NCI-H1048 (cell line): ENCODE measurements around the gene BARX1.
"Not testable (repeated sequence)": the region's sequence is repeated elsewhere in the genome, so short reads cannot be mapped to it uniquely, and the experiment has no call there.

Source experiments
- DNase-seq: peaks from one replicate; lab custom pipeline; 2025; lab: John Stamatoyannopoulos, UW

Gene BARX1, protein sequence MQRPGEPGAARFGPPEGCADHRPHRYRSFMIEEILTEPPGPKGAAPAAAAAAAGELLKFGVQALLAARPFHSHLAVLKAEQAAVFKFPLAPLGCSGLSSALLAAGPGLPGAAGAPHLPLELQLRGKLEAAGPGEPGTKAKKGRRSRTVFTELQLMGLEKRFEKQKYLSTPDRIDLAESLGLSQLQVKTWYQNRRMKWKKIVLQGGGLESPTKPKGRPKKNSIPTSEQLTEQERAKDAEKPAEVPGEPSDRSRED

DNA sequence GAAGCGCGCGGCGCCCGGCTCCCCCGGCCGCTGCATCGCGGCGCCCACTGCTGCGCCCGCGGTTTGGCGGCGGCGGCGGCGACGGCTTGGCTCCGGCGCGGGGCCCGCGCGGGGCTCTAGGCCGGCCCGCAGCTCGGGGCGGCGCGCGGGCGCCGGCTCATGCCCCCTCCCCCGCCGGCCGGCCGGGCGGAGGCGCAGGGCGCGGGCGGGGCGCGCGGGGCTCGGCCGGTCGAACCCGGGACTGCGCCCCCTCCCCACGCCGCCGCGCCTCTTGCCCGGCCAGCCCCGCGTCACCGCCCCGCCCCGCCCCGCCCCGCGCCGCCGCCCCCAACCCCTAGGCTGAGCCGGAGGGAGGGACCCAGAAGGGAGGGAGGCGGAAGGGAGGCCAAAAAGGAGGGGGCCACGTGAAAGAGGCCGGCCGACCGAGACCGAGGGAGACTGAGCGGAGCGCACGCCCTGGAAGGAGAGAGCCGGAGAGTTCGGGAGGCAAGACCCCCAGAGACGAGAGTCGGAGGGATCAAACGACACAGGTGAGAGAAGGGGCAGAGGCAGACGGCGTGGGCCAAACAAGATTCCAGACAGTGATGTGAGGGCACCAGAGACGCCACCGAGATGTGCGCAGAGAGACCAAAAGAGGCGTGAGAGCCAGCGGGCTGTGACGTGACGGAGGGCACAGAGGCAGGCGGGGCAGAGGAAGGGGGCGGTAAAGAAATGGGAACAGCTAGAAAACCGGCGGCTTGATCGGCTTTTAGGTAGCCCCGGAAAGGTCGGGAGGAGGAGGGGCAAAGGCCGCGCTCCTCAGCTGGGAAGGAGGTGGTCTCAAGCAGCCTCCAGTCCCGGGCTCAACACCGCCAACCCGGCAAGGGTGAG lies at the start of gene BARX1:
BARX1 (minus strand) TSS at position 245 of the 870 bp plus-strand sequence; CDS start at position 36, 209 bp downstream.
- no peak for DNase-seq

DNA sequence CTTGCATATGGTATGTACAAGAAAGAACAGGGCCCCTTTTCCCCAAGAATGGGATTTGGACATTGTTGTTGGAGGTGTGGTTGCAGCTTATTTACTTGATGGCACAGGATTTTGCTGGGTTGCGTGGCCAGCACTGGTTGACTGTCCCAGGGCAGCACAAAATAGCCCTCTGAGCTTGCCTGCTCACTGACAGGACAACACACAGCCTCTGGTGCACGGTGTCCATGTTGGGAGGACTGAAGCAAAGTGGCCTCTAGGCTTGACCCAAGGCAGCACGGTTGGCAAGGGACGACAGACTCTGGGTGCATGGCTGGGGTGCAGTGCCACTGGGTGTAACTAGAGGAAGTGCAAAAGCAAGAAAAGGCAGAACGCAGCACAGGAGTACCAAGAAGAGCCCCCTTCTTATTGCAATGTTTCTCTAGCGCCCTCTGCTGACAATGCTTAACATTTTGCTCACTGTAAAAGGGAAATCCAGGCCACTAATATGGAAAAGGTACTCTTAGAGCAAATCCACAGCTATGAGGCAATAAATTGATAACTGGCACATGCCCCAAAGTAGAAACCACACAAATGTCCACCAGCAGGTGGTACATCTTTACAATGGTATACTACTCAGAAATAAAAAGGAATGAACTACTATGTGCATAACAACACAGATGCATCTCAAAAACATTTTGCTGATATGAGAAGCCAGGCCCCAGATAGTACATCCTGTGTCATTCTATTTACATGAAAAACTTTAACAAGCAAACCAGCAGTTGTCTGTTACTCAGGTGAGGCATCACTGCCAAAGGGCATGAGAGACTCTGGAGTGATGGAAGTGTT lies 47.4 kb upstream of the BARX1 start:
- peak; percentile 20 for DNase-seq

DNA sequence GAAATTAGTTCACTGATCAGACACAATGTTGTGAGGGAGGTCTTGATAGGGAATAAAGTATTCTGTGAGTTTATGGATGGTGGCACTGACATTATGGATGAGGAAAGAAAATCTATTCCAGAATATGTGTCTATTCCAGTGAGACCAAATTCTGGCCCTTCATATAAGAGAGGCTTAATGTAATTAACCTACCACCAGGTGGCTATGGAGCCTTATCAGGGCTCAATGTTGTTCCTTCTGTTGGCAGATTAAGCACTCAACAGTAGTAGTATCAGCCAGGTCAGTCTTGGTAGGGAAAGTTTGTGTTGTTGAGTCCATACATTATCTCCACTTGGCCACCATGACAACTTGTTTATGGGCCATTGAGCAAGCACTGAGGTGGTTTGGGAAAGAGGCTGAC lies 41.7 kb upstream of the BARX1 start:
- DNase-seq, result no peak

DNA sequence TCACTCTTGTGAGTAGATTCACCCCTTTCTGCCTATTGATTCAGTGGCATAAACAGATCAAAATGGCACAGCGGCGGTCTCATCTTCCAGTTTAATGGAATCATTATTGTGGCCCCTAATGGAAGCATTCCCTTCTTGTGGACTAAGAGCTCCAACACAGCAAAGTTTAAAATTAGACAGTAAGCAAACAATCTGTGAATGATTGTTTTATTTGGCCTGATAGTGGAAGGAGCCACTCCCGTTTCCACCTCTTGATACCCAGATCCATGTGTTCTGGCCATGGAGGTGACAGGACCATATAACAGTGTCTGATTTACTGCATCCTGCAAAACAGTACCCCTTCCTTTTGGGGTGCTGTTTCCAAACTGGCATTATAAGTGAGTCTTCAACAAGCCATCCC lies 41.2 kb upstream of the BARX1 start:
- DNase-seq, result no peak

DNA sequence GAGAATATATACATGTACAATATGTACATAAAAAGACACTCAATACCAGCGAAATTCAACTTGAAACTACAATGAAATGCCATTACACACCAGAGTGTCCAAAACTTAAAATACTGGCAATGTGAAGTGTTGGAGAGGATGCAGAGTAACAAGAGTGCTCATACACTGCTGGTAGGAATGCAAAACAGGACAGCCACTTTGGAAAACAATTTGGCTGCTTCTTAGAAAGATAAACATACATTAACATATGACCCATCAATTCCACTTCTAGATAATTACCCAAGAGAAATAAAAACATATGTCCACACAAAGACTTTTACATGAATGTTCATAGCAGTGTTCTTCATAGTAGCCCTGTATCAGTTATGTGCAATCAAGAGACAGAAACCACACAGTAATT lies 39.4 kb upstream of the BARX1 start:
- DNase-seq, result no peak

DNA sequence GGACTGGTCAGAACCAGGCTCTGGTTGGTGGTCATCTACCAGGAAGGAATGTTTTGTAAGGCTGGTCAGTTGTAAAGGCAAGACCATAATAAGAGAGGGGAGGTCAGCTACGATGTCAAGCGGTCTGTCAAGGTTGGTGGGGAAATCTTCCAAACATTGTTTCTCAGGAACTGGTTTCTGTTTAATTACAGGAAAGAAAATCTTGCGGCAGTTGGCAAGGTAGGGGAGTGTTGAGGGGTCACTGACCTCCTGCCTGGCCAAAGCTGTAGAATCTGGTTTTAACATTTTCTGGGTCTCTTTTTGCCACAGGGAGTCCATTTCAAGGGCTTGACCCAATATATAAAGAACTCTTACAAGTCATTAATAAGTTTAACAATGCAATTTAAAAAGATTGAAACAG lies 39.0 kb upstream of the BARX1 start:
- DNase-seq, result no peak

DNA sequence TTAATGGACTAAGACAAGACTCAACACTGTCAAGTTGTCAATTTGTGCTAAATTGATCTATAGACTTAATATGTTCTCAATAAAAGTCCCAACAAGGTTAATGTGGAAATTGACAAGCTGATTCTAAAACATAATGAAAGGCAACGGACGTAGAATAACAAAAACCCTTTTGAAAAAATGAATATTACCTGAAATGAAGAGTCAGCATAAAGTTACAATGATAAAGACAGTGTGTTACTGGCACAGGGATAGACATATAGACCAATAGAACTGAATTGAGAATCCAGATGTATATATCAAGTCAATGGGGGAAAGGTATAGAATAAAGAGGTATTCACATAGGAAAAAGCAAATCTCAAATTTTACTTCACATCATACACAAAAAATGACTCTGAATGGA lies 37.7 kb upstream of the BARX1 start:
- DNase-seq, result no peak

DNA sequence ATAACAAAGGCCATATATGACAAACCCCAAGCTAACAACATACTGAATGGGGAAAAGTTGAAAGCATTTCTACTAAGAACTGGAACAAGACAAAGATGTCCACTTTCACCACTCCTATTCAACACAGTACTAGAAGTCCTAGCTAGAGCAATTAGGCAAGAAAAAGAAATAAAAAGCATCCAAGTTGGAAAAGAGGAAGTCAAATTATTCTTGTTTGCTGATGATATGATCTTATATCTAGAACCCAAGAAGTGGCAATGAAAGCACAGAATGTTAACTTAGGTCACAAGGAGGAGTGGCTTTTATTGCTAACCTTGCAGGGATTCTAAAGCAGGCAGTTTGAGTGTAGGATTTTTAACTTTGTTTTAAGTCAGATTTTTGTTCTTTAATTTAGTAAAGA lies 35.3 kb upstream of the BARX1 start:
- no peak for DNase-seq

DNA sequence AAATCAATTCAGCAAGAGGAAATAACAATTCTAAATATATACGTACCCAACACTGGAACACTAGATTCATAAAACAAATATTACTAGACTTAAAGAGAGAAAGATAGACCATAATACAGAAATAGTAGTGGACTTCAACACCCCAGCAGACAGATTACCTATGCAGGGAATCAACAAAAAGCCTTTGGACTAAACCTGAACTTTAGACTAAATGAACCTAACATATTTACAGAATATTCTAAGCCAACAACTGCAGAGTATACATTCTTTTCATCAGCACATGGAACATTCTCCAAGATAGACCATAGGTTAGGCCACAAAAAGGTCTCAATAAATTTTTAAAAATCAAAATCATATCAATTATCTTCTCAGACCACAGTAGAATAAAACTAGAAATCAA lies 32.9 kb upstream of the BARX1 start:
- no peak for DNase-seq

DNA sequence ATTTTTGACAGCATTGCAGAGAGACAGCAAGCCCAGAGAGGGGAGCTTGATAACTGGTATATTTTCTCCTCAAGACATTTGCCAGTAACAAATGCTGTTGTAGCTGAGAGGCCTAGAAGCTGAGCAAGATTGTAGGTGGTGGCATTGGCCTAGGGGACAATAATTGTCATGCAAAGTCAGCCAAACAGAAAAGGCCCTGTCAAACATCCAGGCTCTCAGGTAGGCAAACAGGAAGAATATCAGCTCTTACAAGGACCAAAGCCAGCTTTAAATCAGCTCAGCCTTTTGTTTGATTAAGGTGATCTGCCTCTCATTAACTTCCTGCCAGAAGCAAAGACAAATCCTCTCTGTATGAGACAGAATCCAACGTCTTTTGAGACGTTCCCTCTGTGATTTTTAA lies 29.7 kb upstream of the BARX1 start:
- DNase-seq, result no peak

DNA sequence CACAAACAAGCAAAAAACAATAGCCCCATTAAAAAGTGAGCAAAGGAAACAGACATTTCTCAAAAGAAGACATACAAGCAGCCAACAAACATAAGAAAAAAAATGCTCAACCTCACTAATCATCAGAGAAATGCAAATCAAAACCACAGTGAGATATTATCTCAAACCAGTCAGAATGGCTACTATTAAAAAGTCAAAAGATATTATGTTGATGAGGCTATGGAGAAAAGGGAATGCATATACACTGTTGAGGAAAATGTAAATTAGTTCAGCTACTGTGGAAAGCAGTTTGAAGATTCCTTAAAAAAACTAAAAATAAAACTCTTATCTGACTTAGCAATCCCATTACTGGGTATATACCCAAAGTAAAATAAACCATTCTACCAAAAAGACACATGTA lies 28.7 kb upstream of the BARX1 start:
- DNase-seq, result no peak

DNA sequence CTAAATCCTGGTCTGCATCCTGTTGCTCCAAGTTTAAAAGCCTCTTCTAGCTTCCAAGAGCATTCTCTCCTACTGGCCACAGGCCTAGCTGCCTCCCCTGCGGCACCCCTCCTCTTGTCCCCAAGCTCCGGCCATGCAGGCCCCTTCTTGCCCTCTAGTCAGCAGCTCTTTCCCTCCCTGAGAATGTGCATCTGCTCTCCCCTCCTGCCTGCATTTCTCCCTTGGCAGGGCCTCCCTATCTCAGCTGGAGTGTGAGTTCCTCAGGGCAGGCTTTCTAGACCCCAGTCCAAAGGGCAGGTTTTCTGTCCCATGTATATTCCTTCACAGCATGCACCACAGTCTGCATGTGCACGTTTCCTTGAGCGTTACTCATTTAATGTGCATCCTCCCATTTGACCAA lies 24.6 kb upstream of the BARX1 start:
- DNase-seq, result no peak

DNA sequence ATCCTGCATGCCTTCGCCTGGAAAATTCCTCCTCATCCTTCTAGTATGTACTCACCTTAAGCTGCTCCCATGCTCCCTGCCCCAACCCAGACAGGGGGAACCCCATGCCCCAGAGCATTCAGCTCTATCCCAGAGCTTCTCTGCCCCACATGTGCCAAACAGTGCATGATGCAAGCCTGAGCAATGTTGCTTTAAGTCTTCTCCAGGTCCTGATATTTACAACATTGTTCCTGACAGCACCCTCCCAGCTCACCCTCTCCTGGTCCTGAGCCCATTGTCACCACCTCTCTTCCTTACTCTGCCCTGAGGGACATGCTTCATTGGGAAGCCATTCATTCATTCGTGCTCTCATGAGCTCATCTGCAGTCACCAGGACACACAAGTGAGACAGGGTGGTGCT lies 23.4 kb upstream of the BARX1 start:
- no peak for DNase-seq

DNA sequence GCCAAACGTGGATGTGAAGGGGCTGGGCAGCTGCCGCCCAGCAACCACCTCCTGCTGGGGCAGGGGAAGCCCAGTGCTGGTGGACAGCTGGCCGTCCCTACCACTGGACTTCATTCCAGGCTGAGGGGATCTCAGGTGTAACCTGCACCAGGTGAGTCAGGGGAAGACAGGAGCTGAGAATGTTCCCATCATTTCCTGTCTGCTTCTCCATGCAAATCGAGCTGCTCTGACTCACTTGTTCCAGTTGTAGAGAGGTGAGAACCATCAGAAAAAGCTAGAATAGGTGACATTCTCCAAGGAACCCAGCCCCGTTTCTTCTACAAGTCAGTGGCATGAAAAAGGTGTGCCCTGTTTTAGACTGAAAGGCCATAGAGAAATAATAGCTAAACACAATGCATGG lies 21.8 kb upstream of the BARX1 start:
- no peak for DNase-seq

DNA sequence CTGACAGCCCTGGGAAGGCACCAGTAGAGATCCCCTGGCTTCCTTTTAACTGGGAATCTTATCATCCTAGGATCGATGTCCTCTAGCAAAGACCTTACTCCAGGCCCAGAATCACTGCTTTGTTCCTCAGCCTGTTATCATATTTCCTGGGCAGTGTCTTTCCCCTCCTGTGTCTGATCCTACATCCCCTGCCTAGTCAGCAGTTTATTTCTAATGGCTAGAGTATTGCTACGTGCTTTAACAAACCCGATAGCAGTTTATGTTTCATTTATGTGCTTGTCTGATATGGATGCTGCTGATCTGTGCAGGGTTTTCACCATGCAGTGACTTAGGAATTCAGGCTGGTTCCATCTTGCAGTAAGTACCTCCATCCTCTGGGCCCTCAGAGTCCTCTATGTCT lies 20.9 kb upstream of the BARX1 start:
- DNase-seq, result no peak

DNA sequence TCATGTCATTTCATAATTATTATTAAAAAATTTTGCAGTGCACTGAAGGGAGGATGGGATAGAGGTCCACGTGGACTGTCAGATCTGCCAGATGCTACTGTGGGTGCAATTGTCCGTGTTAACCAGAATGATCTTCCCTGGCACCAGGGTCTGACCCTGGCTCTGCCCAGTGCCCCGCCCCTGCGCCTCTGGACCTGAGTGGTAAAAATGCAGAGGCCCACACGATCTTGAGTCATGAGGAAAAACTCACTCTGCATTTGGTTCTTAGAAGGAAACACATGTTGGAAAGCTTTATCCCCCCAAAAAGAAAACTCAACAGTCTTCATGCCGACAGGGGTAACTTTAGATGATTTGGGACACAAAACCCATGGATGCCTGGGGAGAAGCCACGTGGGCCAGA lies 20.1 kb upstream of the BARX1 start:
- no peak for DNase-seq

DNA sequence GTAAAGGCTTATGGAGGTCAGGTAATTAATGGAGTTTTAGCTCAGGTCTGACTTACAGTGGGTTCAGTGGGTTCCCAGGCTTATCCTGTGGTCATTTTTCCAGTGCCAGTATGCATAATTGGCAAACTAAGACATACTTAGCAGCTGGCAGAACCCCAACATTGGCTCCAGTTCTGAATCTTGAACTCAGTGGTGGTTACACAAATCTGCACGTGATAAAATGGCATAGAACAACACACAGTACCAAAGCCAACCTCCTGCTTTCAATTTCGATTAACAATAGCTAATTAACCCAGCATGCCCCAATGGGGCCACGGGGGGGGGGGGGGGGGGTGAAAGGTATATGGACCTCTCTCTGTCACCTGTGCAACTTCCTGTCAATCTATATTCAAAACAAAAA lies 19.0 kb upstream of the BARX1 start:
- DNase-seq, result no peak

DNA sequence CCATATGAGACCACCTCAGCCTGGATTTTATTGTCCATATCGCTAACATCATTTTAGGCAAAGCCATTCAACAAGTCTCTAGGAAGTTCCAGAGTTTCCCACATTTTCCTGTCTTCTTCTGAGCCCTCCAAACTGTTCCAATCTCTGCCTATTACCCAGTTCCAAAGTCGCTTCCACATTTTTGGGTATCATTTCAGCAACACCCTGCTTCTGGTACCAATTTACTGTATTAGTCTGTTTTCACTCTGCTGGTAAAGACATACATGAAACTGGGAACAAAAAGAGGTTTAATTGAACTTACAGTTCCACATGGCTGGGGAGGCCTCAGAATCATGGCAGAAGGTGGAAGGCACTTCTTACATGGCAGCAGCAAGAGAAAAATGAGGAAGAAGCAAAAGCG lies 17.5 kb upstream of the BARX1 start:
- DNase-seq, result not testable (repeated sequence)

DNA sequence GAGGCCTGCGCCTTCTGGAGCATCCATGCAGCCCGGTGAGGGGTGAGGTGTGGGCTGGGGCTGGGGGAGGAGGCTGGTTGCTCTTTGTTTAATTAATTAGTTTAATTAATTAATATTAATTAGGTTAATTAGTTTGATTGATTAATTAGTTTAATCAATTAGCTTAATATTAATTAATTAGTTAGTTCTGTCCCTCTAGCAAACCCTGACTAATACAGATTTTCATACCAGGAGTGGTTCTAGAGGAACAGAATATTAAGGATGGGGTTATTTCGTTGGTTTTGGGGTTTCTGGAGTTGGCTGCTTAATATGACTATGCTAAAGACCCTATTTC lies 14.1 kb upstream of the BARX1 start:
- DNase-seq, result no peak

DNA sequence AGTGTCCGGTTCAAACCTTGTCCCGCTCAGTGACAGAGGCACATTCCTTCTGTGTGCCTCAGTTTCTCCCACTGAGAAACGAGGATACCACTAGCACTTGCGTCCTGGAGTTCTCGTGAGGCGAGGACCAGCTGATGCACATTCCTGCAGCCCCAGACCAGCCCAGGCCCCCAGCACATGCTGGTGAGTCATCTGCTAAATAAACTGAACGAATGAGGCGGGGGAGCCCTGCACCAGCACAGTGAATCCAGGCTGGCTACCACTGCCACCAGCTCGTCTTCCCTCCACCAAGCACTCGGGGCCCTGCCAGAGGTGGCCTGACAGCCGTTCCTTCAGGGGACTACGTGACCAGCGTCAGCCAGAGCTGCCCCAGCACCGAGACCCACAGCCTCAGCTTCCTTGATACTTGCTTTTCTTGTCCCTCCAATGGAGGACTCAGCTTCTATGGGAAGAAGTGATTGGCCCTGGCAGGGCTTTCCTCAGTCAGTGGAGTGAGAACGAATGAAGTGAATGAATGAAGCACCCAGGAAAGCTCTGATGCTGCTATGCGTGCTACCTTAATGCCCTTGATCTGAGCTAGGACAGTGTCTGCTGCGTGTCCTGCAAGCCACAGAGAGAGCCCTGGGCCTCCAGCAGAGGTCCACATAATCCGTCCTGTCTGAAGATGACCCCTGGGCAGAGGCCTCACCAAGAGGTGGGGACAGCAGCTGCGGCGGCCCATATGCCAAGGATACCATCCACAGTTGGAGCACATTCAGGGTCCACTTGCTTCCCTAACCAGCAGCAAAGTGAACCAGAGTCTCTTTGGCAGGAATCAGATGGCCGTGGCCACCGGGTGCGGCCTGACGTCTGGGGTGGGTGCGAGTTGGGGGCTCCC lies 13.5 kb upstream of the BARX1 start:
- DNase-seq, result no peak

DNA sequence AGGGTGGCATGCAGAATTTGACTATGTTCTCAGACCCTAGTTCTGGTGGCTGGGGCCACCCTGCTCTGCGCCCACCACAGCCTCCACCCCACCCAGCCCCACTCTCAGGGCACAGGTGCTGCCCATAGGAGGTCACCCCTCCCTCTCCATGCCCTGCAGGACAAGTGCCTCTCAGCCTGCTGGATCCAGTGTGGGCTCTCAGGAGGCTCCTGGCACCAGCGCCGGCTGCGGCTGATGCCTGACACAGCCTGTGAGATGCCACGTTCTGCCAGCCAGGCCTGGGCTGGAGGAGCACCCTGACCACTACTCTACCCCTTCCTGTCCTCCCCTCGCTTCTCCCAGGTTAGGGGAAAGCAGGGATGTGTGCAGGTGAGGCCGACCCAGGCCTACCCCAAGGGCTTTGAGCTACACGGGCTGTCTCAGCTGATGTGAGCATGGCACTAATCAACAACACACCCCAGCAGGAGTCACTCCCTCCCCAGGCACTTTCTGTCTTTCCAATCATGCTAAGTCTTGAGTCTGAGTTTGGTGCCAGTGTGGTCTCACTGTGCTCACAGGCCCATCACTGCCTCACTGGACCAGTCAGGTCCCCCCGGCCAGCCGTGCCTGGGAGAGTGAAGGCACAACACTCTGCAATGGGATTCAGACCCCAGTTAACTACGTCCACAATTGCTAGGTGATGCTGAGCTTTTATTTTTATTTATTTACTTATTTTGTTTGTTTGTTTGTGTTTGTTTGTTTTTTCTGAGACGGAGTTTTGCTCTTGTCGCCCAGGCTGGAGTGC lies 12.1 kb upstream of the BARX1 start:
- DNase-seq, result no peak
